Measurements from ENCODE around the gene OSBP2. TPM values are rescaled to one million over a fixed set of nuclear protein-coding genes. Genes with fewer than 3 reads are reported as not detected.

OSBP2 gene
- polyA plus RNA-seq, 3 donors from 2014 or later = 0.19 to 2.4 (median 0.35) TPM

DNA sequence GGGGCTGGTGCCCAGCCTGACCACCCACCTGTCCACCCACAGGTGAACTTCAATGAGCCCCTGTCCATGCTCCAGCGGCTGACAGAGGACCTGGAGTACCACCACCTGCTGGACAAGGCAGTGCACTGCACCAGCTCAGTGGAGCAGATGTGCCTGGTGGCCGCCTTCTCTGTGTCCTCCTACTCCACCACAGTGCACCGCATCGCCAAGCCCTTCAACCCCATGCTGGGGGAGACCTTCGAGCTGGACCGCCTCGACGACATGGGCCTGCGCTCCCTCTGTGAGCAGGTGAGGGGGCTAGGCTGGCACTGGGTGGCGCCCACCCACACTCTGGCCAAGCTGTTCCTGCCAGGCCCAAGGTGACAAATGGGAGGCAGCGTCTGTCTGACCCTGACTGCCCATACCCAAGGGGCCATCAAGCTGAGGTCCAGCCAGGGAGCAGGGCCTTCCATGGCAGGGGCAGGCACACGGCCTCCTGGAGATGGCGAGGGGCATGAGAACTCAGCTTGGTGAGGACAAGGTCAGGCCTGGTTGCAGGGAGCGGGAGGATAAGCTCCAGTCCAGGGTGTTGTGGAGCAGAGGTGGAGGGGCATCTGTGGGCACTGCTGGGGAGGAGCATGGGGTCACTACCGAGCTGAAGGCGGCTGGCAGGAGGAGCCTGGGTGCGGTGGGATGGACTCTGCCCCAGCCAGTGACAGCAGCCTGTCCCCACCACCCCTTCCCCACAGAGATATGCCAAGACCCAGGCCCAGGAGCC is 196.2 kb downstream of the OSBP2 start:
- H3K27ac Mint-ChIP-seq = no peak overlapping the region
- H3K4me1 Mint-ChIP-seq = peaks cover 0 to 4% of the 10 kb centered on the region in 2 donors
- H3K27me3 Mint-ChIP-seq (ENCODE audit: low read depth in 3 of 3) = peaks cover 0 to 3% (median 2%) of the 10 kb centered on the region in 3 donors
- peaks cover 0 to 7% (median 0%) of the 10 kb centered on the region in 3 donors for H3K36me3 Mint-ChIP-seq
- no peak for DNase-seq
- H3K4me3 Mint-ChIP-seq = no peak overlapping the region
- H3K9me3 Mint-ChIP-seq = no peaks in the 10 kb centered on the region

DNA sequence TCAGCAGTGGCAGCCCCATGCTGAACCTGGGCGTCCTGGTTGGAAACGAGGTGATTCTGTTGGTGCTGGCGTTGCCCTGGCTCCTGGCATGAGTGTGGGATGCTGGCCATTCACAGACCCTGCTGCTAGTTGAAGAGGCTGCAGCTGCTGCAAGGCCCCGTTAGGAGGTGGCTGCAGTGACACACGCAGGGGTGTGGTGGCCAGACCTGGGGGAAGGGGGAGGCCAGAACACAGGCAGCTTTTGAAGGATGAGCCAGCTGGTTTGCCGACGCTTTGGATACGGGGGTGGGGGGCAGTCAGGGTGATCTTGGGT is 196.7 kb downstream of the OSBP2 start:
- DNase-seq = no peak
- Mint-ChIP-seq H3K27me3 (ENCODE audit: low read depth in 3 of 3) (peaks cover 0 to 3% (median 2%) of the 10 kb centered on the region in 3 donors), H3K4me1 (peaks cover 0 to 4% of the 10 kb centered on the region in 2 donors), H3K27ac (no peak overlapping the region), H3K36me3 (peaks cover 0 to 7% (median 0%) of the 10 kb centered on the region in 3 donors), H3K4me3 (no peak overlapping the region), H3K9me3 (no peaks in the 10 kb centered on the region)

DNA sequence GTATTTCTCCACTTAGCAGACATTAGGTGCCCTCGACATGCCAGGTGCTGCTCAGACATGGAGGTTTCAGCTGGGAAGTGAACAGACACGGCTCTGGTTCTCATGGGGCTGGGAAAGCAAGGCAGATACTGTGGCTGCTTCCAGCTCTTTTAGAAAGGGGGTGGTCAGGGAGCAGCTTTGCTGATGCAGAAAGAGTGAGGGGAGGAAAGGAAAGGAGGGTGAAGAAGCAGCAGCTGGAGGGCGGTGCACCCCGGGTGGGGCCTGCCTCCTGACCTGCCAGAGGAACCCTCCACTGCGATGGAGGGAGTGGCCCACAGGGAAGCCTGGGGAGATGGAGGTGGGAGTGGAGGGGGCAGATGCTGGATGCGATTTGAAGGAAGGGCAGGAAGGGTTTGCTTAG is 197.1 kb downstream of the OSBP2 start:
- H3K9me3 Mint-ChIP-seq = no peaks in the 10 kb centered on the region
- peaks cover 0 to 4% of the 10 kb centered on the region in 2 donors for H3K4me1 Mint-ChIP-seq
- H3K27me3 Mint-ChIP-seq (ENCODE audit: low read depth in 3 of 3) = peaks cover 0 to 3% (median 2%) of the 10 kb centered on the region in 3 donors
- H3K27ac Mint-ChIP-seq = no peak overlapping the region
- no peak for DNase-seq
- no peak overlapping the region for H3K4me3 Mint-ChIP-seq
- peaks cover 0 to 4% (median 0%) of the 10 kb centered on the region in 3 donors for H3K36me3 Mint-ChIP-seq

DNA sequence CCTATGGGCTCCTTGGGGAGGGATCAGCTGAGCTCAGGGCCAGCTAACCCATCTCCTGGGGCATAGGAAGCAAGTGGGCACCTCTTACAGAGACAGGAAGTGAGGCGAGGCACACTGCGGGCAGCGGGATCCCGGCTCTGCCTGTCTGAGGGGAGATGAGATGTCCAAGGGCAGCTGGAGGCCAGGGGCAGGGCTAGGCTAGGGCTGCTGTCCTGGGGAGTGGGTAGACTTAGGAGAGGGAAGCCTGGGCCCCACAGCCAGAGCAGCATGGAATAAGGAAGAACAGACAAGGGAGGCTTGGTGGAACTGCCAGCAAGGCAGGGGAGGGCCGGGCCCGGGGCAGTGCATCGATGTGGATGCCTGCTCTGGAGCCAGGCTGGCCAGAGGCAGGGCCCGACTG is 197.6 kb downstream of the OSBP2 start:
- Mint-ChIP-seq H3K9me3 (no peaks in the 10 kb centered on the region), H3K27me3 (ENCODE audit: low read depth in 3 of 3) (peaks cover 0 to 4% (median 3%) of the 10 kb centered on the region in 3 donors), H3K27ac (no peak overlapping the region), H3K4me1 (peaks cover 0 to 4% of the 10 kb centered on the region in 2 donors), H3K4me3 (no peak overlapping the region), H3K36me3 (peaks cover 3 to 6% (median 3%) of the 10 kb centered on the region in 3 donors)
- DNase-seq = no peak

DNA sequence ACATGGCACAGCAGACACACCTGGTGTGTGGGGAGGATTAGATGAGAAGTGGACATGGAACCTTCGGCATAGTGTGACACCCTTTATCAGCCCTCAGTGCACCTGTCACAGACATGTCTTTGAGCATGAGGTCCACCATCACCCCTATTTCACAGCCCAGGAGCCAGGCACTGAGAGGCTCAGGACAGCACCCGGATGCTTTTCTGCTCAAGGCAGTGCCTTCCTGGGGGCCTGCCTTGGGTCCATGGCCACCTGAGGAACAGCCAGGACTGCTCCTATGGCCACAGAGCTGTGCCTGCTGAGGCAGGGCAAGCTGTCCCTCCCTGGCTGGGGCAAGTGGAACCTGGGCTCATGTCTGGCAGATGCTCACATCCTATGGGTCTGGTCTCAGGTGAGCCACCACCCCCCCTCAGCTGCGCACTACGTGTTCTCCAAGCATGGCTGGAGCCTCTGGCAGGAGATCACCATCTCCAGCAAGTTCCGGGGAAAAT is 198.1 kb downstream of the OSBP2 start:
- no peak overlapping the region for H3K4me3 Mint-ChIP-seq
- DNase-seq = no peak
- no peaks in the 10 kb centered on the region for H3K9me3 Mint-ChIP-seq
- peaks cover 0 to 4% of the 10 kb centered on the region in 2 donors for H3K4me1 Mint-ChIP-seq
- H3K27me3 Mint-ChIP-seq (ENCODE audit: low read depth in 3 of 3) = peaks cover 0 to 6% (median 3%) of the 10 kb centered on the region in 3 donors
- H3K27ac Mint-ChIP-seq = no peak overlapping the region
- peaks cover 4 to 7% (median 4%) of the 10 kb centered on the region in 3 donors for H3K36me3 Mint-ChIP-seq

DNA sequence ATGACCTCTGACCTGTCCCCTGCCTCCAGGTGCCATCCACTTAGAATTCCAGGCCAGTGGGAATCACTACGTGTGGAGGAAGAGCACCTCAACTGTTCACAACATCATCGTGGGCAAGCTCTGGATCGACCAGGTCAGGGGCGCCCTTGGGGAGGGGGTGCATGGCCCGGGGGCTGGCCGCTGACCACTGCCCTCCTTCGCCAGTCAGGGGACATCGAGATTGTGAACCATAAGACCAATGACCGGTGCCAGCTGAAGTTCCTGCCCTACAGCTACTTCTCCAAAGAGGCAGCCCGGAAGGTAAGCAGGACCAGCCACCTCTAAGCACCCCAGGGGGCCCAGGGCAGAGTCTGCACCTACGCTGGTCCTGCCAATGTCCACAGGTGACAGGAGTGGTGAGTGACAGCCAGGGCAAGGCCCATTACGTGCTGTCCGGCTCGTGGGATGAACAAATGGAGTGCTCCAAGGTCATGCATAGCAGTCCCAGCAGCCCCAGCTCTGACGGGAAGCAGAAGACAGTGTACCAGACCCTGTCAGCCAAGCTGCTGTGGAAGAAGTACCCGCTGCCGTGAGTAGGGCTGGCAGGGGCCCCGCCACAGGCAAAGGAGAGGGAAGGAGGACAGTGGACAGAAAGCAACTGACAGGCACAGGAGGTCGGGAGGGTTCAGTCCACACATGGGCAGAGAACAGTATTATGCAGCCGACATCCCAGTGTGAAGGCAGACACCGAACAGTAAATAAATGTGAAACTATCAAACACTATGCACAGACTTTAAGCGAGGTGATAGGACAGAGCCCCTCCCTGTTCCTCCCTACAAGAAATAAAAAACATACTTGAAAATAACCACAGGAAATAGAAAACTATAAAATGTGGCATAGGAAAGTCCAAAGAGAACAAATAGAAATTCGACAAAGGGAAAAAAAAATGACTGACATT is 199.0 kb downstream of the OSBP2 start:
- Mint-ChIP-seq H3K9me3 (peaks cover 0 to 5% (median 0%) of the 10 kb centered on the region in 6 donors), H3K4me3 (peak overlapping the region in 1 of 5 donors; percentile 6), H3K36me3 (peaks cover 4 to 10% (median 4%) of the 10 kb centered on the region in 3 donors), H3K27me3 (ENCODE audit: low read depth in 3 of 3) (peaks cover 0 to 6% (median 3%) of the 10 kb centered on the region in 3 donors), H3K4me1 (peaks cover 0 to 4% of the 10 kb centered on the region in 2 donors), H3K27ac (peak overlapping the region in 3 of 6 donors; percentile 10 to 49 (median 25))
- no peak for DNase-seq

DNA sequence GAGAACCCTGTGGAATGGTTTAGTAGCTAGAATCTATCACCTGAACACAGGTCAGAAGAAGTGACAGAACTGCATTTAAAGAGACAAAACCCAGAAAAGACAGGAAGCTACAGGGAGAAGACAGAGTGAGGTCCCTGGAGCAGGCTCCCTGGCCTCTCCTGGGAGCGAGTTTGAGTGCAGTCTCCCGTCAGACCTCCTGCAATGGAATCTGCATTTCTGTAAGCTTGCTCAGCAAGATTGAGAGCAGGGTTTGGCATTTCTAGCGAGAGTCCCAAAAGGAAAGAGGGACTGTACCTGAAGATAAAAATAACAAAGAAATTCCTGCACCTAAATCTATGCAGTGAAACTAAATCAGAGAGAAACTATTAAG is 199.7 kb downstream of the OSBP2 start:
- peaks cover 0 to 6% (median 3%) of the 10 kb centered on the region in 3 donors for H3K27me3 Mint-ChIP-seq (ENCODE audit: low read depth in 3 of 3)
- peaks cover 0 to 10% (median under 1%) of the 10 kb centered on the region in 6 donors for H3K9me3 Mint-ChIP-seq
- no peak for DNase-seq
- H3K4me3 Mint-ChIP-seq = no peak overlapping the region
- H3K27ac Mint-ChIP-seq = peak overlapping the region in 3 of 6 donors; percentile 10 to 49 (median 25)
- H3K36me3 Mint-ChIP-seq = peaks cover 4 to 7% (median 6%) of the 10 kb centered on the region in 3 donors
- peaks cover 0 to 4% of the 10 kb centered on the region in 2 donors for H3K4me1 Mint-ChIP-seq

DNA sequence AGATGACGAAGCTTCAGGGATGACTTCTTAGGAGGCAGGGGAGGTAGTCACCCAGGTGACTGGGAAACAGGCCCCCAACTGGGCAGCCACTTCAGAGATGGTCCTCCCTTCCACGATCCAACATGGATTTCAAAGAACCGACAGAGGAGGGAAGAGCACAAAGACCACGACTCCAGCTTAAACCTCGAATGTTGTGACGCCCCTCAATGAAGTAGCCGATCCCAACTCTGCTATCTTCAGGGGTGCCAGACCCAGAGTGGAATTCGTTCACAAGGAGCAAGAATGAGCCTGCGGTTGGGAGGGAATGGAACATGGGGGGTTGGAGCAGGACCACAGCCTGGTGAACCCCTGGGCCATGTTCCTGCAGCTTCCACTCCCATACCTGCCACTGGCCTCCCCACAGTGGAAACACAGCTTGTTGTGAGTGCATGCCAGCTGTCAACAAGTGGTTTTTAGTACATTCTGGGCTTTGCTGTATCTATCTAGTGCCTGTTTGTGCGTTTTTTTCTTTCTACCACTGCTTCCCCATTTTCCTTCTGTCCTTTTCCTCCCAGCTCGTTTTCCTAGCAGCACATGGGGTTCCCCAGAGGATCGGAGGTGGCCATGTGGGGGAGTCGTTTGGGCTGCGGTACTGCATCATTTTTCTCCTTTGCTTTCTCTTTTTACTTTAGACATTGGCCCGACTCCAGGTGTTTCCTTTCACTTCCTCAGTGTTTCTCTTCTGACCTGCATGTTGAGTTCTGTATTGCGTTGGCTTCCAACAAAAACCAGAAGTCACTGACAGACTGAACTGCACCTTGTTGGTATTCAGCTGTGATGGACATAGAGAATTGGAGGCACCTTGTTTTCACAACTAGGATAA is 208.1 kb downstream of the OSBP2 start:
- Mint-ChIP-seq H3K27me3 (ENCODE audit: low read depth in 3 of 3) (peaks cover 0 to 3% (median 1%) of the 10 kb centered on the region in 3 donors), H3K4me1 (no peaks in the 10 kb centered on the region), H3K9me3 (peaks cover 0 to 11% (median 1%) of the 10 kb centered on the region in 6 donors), H3K27ac (peak overlapping the region in 2 of 6 donors; percentile 17 to 30), H3K36me3 (peaks cover 4 to 24% (median 7%) of the 10 kb centered on the region in 3 donors), H3K4me3 (no peak overlapping the region)
- DNase-seq = no peak

DNA sequence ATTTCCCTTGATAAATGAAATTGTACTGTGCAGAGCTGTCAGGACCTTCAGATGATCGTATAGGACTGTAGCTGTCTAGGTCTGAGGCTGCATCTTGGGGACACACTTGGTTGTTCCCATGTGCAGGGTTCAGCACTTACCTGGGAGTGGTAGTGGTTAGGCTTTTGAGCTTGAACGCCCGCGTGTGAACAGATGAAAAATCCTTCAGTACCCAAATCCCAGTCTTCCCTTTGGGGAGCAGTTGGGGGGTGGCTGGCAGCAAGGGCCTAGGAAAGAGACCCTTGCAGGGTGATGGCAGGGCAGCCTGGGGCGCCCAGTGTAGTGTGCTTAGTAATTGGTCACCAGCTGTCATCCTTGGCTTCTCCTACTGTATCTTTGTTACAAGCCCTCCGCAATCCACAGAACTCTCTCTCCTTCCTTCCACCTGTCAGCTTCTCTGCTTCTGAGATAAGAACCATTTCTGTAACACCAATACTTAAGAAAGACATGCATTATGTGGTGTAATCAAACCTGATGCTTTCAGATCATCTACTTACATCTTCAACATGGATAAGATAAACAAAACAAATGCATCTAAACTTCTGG is 209.3 kb downstream of the OSBP2 start:
- Mint-ChIP-seq H3K4me1 (no peaks in the 10 kb centered on the region), H3K9me3 (peaks cover 0 to 4% (median 0%) of the 10 kb centered on the region in 6 donors), H3K36me3 (peaks cover 4 to 21% (median 7%) of the 10 kb centered on the region in 3 donors), H3K4me3 (no peak overlapping the region), H3K27me3 (ENCODE audit: low read depth in 3 of 3) (peaks cover 0 to 3% (median 1%) of the 10 kb centered on the region in 3 donors), H3K27ac (no peak overlapping the region)
- DNase-seq = no peak

DNA sequence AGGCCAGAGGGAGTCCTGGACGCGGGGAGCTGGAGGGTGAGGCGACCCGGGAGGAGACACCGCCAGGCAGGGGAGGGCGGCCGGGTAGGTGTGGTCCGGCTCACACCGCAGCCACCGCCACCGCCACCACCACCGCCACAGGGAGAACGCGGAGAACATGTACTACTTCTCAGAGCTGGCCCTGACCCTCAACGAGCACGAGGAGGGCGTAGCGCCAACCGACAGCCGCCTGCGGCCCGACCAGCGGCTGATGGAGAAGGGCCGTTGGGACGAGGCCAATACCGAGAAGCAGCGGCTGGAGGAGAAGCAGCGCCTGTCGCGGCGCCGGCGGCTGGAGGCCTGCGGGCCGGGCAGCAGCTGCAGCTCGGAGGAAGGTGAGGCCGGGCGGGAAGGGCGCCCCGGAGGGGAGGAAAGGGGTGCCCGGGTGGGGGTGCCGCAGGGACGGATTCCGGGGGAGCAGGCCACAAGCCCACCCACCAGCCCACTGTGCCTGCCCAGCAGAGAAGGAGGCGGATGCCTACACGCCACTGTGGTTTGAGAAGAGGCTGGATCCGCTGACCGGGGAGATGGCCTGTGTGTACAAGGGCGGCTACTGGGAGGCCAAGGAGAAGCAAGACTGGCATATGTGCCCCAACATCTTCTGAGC is 211.1 kb downstream of the OSBP2 start:
- H3K4me3 Mint-ChIP-seq = no peak overlapping the region
- no peaks in the 10 kb centered on the region for H3K4me1 Mint-ChIP-seq
- no peaks in the 10 kb centered on the region for H3K9me3 Mint-ChIP-seq
- DNase-seq = no peak
- no peak overlapping the region for H3K27ac Mint-ChIP-seq
- H3K27me3 Mint-ChIP-seq (ENCODE audit: low read depth in 3 of 3) = peaks cover 0 to 3% (median 2%) of the 10 kb centered on the region in 3 donors
- H3K36me3 Mint-ChIP-seq = peaks cover 4 to 26% (median 10%) of the 10 kb centered on the region in 3 donors

DNA sequence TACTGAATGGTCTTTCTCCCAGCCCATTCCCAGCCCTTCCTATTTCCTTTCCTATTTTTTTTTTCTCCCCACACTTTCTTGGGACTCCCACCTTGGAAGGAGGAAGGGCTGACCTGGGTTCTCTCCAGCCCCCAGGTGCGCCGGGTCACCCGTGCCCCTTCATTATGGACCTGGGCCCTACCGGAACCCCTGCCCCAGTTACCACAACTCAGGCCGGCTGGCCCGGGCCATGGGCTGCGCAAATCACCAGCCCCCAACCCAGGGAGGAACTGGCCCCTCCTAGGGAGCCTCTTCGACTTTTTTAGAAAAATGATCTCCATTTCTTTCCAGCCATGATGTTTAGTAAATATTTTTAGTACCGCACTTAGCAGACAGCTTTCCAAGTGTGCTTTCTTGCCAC is 211.7 kb downstream of the OSBP2 start:
- H3K9me3 Mint-ChIP-seq = no peaks in the 10 kb centered on the region
- H3K27ac Mint-ChIP-seq = no peak overlapping the region
- peaks cover 4 to 26% (median 12%) of the 10 kb centered on the region in 3 donors for H3K36me3 Mint-ChIP-seq
- no peaks in the 10 kb centered on the region for H3K4me1 Mint-ChIP-seq
- no peak overlapping the region for H3K4me3 Mint-ChIP-seq
- peaks cover 0 to 5% (median 3%) of the 10 kb centered on the region in 3 donors for H3K27me3 Mint-ChIP-seq (ENCODE audit: low read depth in 3 of 3)
- DNase-seq = no peak

DNA sequence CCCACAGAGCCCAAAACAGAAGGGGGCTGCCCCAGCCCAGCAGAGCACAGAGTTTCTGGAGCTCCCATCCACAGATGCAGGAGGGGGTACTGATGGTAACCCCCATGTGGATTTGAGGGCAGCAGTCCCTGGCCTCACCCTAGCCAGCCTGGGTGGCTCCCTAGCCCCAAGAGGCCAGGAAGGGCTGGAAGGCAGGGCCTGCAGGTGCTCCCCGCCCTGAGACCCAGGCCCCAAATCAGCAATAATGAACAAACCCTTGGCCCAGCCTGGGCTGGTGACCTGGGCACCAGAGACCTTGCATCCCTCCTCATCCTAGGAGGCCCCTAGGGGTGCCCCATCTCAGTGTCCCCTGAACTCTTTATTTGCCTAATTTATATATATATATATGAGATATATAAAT is 212.3 kb downstream of the OSBP2 start:
- DNase-seq = no peak
- Mint-ChIP-seq H3K36me3 (peaks cover 6 to 24% (median 13%) of the 10 kb centered on the region in 3 donors), H3K9me3 (no peaks in the 10 kb centered on the region), H3K27ac (no peak overlapping the region), H3K4me1 (no peaks in the 10 kb centered on the region), H3K4me3 (no peak overlapping the region), H3K27me3 (ENCODE audit: low read depth in 3 of 3) (peaks cover 0 to 5% (median 3%) of the 10 kb centered on the region in 3 donors)

Data from immature natural killer cell (primary cell).